DMS 273 (cell line): ENCODE data around the gene GLTPD2.
"Not testable (repeated sequence)": the region's sequence is repeated elsewhere in the genome, so short reads cannot be mapped to it uniquely, and the experiment has no call there.

Experiments used
- DNase-seq: peaks from one replicate; lab custom pipeline; 2025; ENCODE audit not compliant: unreplicated experiment; lab: John Stamatoyannopoulos, UW

Gene GLTPD2

DNA sequence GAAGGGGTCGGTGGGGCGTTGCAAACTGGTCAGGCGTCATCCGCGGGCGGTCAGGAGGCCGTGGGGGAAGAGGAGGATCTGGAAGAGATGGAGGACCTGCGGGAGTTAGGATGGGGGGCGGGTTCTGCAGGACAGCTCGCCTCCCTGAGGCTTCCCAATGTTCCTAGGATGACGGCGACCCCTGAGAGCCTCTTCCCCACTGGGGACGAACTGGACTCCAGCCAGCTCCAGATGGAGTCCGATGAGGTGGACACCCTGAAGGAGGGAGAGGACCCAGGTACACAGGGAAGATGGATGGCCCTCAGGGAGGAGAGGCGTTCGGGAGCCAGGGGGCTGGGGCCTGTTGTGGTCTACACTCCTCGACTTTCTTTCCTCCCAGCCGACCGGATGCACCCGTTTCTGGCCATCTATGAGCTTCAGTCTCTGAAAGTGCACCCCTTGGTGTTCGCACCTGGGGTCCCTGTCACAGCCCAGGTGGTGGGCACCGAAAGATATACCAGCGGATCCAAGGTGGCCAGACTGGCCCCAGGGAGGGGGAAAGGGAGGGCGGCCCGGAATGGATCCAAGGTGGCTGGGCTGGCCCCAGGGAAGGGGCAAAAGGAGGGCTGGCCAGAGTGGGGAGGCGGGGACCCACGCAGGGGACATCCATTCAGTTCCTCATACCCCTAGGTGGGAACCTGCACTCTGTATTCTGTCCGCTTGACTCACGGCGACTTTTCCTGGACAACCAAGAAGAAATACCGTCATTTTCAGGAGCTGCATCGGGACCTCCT, 19.0 kb downstream of the GLTPD2 start:
- DNase-seq, result no peak

DNA sequence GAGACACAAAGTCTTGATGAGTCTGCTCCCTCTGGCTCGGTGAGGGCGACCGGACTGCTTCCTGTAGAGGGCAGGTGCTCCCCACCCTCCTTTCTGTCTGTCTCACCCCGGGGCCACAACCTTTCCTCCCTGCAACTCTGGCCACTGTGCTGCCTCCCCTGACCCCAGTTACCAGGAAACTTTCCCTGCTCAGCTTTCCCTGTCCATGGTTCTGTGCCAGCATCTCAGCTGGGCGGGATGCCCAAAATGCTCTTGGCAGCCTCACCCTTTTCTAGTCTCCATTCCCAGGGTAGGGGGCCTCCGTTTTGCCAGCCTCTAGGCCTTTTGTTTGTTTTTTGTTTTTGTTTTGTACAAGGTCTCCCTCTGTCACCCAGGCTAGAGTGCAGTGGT, 19.6 kb downstream of the GLTPD2 start:
- peak; percentile 59 for DNase-seq

DNA sequence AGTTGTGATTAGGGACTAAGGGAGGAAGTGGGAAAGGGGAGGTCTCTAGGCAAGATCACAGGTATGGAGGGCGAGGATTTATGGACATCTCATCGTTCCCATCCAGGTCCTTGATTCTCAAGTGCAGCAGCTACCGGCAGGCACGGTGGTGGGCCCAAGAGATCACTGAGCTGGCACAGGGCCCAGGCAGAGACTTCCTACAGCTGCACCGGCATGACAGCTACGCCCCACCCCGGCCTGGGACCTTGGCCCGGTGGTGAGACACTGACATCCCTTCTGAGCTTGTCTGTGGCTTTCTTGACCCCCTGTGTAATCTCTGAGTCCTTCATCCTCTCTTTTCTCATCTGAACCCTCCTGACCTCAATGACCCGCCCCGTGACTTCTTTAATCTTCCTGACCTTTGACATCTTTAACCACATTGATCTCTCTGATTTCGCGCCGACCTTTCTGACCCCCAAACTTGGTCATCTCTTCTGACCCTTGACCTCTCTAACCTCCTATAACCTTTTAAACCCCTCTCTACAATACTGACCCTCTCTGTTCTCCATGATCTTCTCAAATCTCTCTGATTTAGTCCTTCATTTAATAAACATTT, 22.0 kb downstream of the GLTPD2 start:
- DNase-seq, result no peak

DNA sequence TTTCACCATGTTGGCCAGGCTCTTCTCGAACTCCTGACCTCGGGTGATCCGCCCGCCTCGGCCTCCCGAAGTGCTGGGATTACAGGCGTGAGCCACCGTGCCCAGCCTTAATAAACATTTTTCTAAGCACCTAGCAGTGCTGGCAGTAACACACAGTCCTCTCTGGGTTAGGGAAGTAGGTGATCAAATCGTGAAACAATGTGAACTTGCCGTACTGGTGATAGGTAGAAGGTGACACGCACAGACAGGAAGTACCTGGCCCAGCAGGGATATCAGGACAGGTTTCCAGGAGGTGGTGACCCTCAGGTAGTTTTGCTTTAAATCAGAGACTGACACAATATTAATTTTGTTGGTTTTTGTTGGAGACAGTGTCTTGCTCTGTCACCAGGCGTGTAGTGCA, 22.7 kb downstream of the GLTPD2 start:
- no peak for DNase-seq

DNA sequence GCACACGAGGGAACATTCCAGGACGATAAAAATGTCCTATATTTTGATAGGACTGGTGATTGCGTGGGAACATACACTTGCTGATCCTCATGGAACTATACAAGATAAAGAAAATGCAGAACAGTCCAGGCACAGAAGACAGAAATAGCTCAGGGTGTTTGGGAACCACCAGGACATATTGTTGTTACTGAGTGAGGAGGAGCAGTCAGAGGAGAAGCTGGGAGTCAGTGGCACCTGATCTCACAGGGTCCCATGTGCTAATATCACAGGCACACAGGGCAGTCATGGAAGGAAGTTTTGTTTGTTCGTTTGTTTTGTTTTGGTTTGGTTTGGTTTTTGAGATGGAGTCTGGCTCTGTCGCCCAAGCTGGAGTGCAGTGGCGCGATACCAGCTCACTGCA, 23.9 kb downstream of the GLTPD2 start:
- DNase-seq, result no peak

DNA sequence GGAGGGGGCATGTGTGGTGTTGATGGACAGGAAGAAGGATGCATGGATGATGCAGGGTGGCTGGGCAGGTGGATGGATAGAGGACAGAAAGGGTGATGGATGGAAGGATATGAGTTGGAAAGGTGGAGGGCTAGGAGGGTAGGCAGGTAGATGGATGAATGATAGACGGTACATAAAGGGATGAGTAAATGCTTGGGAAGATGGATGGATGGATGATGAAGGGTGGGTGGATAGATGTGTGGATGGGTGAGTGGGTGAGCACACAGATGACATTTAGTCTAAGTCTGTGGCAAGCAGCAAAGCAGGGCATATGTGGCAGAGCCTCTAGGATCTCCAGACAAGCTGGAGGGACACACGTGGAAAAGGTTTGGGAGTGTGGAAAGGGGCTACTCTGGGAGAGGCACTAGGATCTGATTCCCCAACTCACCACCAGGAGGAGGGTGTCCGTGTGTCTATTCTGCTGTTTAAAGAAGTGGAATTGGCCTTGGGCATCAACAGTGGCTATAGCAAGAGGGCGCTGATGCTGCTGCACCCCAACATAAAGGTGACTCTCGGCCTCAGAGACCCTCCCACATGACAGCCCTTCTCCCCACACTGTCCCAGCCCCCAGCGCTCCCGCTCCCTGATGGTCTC, 26.4 kb downstream of the GLTPD2 start:
- DNase-seq, result no peak

DNA sequence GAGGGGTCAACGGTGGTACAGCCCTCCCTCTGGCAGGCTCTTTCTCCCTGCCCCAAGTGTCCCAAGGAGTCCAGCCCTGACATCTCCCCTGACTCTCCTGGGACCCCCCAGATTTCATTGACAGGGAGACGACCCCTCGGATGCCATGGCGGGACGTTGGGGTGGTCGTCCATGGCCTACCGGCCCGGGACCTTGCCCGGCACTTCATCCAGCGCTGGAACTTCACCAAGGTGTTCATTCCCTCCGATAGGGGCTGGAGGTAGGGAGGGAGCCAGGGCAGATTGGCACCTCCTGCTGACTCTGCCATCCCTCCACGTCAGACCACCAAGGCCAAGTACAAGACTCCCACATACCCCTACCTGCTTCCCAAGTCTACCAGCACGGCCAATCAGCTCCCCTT, 28.1 kb downstream of the GLTPD2 start:
- no peak for DNase-seq

DNA sequence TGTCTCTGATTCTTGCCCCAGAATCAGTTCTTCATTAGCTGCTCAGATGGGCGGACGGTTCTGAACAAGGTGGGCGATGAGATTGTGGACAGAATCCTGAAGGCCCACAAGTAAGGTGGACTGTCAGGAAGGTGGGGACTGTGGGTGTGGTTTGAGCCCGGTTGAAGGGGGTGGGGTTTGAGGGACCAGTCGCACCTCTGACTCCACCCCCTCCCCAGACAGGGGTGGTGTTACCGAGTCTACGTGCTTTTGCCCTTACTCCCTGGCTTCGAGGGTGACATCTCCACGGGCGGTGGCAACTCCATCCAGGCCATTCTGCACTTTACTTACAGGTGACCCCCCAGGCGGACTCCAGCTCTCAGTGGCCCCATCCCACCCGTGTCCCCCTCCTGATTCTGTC, 29.5 kb downstream of the GLTPD2 start:
- DNase-seq, result no peak

DNA sequence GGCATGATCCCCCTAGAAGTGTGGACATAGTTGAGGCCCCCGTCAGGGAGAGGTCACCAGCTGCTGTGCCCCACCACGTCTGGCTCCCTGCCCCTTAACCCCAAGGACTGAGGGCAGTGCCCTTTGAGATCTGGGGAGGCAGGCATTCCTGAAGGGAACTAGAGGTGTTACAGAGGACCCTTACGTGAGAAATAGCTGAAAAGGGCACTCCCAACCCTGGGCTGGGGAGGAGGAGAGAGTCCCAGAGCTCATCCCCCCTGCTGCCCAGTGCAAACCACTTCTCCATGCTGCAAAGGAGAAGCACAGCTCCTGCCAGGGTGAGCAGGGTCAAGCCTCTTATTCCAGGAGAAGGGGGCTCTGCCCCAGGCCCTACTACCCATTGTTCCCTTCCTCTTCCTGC, 34.1 kb downstream of the GLTPD2 start:
- DNase-seq, result no peak

DNA sequence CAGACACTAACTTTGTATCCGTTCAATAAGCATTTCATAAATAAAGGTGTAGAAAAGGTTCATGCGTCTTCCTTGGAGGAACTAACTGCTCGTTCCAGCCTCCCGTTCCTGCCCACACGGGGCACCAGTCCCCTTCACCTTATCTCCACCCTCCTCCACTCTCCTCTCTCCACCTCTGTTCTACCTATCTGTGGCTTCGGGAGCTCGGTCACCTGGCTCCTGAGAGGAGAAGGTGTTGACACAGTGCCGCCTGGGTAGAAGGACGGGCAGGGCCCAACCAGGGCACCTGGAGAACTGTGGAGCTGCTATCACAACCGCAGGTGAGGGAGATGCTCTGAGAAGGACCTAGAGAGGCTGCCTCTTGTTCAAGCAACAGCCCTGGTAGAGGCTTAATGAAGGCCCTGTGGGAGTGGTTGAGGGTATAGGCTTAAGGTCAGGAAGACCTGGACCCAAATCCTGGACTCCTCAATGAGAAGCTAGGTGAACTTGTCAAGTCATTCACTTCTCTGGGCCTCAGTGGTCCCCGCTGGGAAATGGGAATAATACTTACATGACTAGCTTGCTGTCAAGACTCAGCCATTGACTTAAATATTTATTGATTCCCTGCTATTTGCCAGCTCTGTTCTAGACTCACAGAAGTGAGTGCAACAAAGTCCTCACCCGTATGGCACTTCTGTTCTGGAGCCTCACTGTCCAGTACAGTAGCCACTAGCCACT, 34.8 kb downstream of the GLTPD2 start:
- no peak for DNase-seq

DNA sequence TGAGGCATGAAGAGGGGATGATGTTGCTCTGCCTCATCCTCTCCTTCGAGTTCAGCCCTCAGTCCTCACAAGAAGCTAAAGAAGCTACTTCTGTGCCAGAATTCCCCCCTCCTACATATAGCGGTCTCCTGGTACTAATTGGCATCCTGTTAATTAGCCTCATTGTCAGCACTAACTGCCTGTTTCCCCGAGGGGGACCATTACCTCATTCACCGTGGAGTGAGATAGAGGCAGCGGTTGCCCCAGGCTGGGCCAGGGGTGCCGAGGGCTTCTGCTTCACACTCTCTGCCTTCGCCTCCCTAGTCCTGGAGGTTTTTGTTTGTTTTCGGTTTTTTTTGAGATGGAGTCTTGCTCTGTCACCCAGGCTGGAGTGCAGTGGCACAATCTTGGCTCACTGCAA, 38.6 kb downstream of the GLTPD2 start:
- DNase-seq, result no peak

DNA sequence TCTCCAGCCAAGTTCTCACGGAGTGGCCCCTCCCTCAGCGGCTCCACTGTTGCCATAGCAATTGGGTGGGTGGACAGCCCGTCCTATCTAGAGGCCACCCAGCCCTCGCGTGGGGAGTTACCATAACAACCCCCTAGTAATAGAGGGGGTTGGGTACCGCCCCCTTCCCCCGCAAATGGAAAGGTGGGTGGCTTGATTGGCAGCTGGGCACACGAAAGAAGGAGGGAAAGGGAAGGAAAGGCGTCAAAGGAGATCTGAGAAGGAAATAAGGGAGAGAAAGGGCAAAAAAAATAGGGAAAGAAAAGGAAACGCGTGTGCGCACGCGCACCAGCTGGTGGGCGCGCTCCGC, 44.0 kb downstream of the GLTPD2 start:
- DNase-seq, result not testable (repeated sequence)

DNA sequence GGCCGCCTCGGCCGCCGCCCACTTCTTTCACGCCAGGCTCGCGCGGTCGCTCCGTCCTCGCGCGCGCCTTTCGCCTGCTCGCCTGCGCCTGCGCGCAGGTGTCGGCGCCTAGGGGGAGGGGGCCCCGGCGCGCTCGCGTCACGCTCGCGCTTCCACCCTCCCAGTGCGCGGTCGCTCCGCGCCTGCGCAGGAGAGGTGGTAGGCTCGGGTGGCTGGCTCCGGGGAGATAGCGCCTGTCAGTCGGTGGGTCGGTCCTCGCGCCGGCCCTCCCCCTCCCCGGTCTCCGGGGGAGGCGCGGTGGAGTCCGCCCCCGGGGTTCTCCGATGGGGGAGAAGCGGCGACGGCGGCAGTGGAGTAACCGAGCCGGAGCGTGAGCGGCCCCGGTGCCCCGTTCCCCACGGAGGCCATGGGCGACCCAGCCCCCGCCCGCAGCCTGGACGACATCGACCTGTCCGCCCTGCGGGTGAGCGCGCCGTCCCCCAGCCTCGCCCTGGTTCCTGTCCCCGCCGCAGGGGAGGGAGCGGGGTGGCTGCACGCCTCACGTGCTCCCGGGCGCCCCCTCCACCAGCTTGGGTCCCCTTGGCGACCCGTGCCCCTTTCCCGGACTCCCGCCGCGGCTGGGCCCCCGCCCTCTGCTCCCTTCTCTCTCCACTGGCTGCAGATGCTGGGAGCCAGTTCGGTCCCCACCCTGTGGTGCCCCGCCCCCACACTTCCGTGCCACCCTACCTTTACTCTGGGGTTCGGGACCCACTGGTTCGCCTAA, 44.6 kb downstream of the GLTPD2 start, which contains the start of gene MINK1:
MINK1 (plus strand) TSS at position 163 of the 763 bp plus-strand sequence; CDS start at position 407, 244 bp downstream.
- DNase-seq, result peak; percentile 96

DNA sequence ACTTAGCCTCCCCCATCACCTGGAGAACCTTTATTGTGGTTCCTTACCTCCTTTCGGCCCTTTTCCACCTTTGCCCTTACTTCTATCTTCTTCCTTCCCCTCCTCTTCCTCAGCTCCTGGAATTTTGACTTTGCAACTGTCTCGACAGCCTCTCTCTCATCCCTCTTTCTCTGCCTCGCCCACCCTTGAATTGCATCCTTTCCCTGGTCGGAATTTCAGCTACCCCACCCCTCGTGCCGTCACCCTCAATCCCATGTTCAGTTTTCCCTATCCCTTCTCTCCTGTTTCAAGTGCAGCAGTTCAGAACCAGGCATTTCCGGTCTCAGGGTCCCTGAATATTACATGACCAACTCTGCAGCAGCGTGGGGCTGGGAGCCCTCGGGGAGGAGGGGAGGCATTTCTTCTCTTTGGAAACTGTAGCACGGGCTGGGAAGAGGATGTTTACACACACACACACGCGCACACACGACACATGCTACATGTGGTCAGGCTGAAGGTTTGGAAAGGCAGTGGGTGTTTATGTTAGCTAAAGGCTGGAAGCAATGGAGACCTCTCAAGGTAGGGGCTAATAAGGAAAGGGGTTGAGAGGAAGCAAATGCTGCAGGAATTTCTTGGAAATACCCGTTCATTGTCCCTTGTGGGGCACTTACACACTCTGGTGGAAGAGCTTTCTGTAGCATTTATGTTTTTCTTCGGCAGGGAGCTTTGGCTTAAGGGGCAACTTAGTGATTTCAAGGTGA, 45.3 kb downstream of the GLTPD2 start:
- peak; percentile 46 for DNase-seq

DNA sequence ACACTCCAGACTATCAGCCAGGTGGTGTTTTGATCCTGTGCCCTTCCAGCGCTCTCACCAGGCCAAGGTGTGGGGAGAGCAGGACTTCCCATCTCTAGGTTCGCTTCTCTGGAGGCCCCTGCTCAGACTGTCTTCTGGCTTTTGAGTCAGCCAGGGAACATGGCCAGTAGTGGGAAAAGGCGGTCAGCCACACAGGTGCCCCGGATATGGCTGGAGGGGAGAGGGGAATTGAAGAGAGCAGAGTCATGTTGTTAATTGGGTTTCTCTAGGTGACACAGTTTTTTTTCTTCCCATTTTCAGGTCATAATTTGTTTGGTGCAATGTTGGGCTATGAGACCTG, 45.9 kb downstream of the GLTPD2 start:
- no peak for DNase-seq

DNA sequence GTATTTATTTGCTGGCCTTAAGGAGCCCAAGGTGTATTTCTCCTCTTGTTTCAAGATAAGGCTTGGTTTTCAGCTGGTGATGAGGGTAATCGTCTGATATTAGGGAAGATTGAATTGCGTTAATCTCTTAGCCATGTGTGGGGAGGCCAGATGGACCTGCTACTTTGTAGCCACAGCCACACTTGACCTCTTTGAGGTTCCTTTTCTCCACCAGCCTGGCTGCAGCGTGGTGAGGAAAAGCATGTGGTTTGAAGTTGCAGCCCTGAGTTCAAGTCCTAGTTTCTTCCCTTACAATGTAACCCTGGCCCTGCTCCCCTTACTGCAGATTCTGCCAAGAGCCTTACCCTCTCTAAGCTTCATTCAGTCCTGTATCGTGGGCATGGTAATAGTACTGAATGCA, 47.5 kb downstream of the GLTPD2 start:
- DNase-seq, result no peak

DNA sequence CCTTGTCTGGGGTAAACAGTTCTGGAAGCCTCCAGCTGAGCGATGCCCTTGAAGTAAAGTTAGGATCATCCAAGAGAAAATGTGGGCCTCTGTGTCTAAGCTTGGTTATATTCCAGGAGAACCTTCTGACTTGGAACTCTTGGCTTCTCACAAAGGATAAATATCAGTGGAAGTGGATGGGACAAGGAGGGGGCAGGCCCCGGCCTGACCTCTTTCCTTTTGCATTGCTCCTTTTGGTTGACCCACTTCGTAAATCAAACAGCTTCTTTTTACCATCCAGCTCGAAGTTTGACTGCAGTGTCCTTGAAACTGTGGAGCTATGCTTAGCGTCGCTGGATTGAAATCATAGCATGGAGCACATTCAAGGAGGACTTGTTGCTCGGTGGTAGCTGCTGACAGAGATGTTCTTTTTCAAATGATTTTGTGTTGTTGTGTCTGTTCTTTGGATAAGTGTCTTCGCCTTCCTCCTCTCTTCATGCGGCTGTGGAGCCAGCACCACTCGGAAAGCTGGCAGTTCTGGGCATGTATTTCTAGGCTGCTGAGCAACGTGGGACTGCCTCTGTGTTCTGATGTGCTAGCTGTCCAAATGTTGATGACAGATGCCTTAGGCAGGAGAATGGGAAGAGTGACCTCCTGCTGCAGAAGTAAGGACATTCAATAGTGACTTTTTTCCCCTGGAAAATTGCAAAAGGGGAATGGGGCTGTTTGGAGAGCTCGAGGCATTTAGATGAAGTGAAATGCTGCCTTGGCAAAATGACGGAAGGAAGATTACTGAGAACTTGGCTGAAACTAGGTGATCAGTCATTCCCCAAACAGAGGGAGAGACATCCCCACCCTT, 48.9 kb downstream of the GLTPD2 start:
- DNase-seq, result no peak

DNA sequence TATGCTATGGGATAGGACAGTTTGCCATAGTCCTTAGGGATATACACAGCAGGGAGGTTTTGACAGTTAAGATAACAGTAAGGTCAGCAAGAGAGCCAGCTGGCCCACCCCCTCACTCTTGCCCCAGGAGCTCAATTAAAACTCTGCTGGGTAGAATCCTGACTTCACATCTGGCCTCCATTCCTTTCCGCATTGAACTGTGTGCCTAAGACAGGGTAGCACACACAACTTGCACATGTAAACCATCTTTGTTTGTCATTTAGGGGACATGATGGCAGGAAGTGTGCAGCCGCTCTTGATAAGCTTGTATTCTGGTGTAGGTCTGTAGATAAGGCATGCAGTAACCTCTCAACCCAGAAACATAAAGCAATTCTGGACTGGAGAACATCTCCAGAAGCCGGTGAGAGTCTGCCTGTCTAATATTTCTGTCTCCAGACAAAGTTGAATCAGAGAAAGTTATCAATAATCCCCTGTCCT, 49.6 kb downstream of the GLTPD2 start:
- DNase-seq, result no peak

DNA sequence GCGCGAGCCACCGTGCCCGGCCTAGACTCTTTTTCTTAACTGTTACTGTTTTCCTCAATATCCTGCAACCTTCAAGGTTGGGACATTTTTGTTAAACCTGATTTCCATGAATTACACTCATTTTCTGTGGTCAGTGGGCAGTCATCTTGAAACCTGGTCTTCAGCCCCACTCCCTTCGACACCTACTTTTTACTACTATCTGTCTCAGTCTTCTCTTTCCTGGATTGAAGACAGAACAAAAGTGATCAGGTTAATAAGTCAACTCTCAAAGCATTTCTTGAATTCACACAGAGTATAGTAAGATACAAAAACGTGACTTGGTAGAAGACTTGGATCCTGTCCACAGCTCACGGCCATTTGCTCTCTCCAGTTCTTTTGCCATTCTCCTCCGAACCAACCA, 50.5 kb downstream of the GLTPD2 start:
- DNase-seq, result no peak
